Measurements from ENCODE around the gene INHBC. TPM values are rescaled to one million over a fixed set of nuclear protein-coding genes. Genes with fewer than 3 reads are reported as not detected.

INHBC gene
- not detected in 2 replicates for total RNA-seq

GRCh38 chr12:57434517-57435223, at the start of gene INHBC:
TSS of gene INHBC (plus strand) at chr12:57434784. CDS start at chr12:57434887, 103 bp downstream.

GRCh38 chr12:57430931-57431566, 3.5 kb upstream of the INHBC start, which contains the start of gene R3HDM2:
TSS of gene R3HDM2 (minus strand) at chr12:57431043. CDS start at chr12:57310428, 120,615 bp downstream.

GRCh38 chr12:57454566-57455373, 20.2 kb downstream of the INHBC start, which contains the start of gene INHBE:
TSS of gene INHBE (plus strand) at chr12:57455307. CDS start at chr12:57455537, 230 bp downstream.

GRCh38 chr12:57459750-57460467, 25.3 kb downstream of the INHBC start, which contains the start of gene GLI1:
TSS of gene GLI1 (plus strand) at chr12:57459785. CDS start at chr12:57463692, 3,907 bp downstream.

GRCh38 chr12:57479376-57480115, 45.0 kb downstream of the INHBC start, which contains the start of gene ARHGAP9:
TSS of gene ARHGAP9 (minus strand) at chr12:57479866. CDS start at chr12:57479406, 460 bp downstream.

GRCh38 chr12:57487597-57488401, 53.2 kb downstream of the INHBC start, which contains the start of gene MARS1:
TSS of gene MARS1 (plus strand) at chr12:57488068. CDS start at chr12:57488091, 23 bp downstream.

Small RNA genes within 50 kb of the gene (small RNA-seq; reads per million reads assigned to genes)
- gene RNU6-879P, result not detected

Other genes with a start within 250 kb of the INHBC start
- gene NXPH4, start 218.0 kb upstream of the INHBC start, total RNA-seq, result 1.2 TPM in 1 of 2 replicates, not detected in the other
- 91.1 and 211 TPM in 2 replicates for gene SHMT2, start 205.1 kb upstream of the INHBC start, total RNA-seq
- gene STAC3, start 183.6 kb upstream of the INHBC start, total RNA-seq, result 0.39 TPM in 1 of 2 replicates, not detected in the other
- 16.3 and 20.4 TPM in 2 replicates for gene R3HDM2, start 3.7 kb upstream of the INHBC start, total RNA-seq
- gene INHBE, start 20.5 kb downstream of the INHBC start, total RNA-seq, result not detected in 2 replicates
- 0.39 and 0.76 TPM in 2 replicates for gene GLI1, start 25.0 kb downstream of the INHBC start, total RNA-seq
- under 0.01 TPM in 1 of 2 replicates, not detected in the other for gene ARHGAP9, start 45.1 kb downstream of the INHBC start, total RNA-seq
- 64.0 and 144 TPM in 2 replicates for gene MARS1, start 53.3 kb downstream of the INHBC start, total RNA-seq
- gene DDIT3, start 85.7 kb downstream of the INHBC start, total RNA-seq, result 9.5 and 20.0 TPM in 2 replicates
- gene MBD6, start 88.0 kb downstream of the INHBC start, total RNA-seq, result 9.1 and 9.4 TPM in 2 replicates
- gene DCTN2, start 112.4 kb downstream of the INHBC start, total RNA-seq, result 127 and 153 TPM in 2 replicates
- gene KIF5A, start 115.3 kb downstream of the INHBC start, total RNA-seq, result under 0.01 and 0.11 TPM in 2 replicates
- 24.7 and 93.9 TPM in 2 replicates for gene PIP4K2C, start 156.4 kb downstream of the INHBC start, total RNA-seq
- 16.1 and 20.0 TPM in 2 replicates for gene DTX3, start 170.0 kb downstream of the INHBC start, total RNA-seq
- 6.0 and 22.4 TPM in 2 replicates for gene ARHGEF25, start 176.7 kb downstream of the INHBC start, total RNA-seq
- 0.22 and 0.39 TPM in 2 replicates for gene B4GALNT1, start 198.4 kb downstream of the INHBC start, total RNA-seq

Data from placental epithelial cell (primary cell).